Colonic mucosa (tissue), 4 donors: ENCODE results near the gene FRMD3. TPM values are rescaled to one million over a fixed set of nuclear protein-coding genes. Genes with fewer than 3 reads are reported as not detected.

Experiments used
- DNase-seq: peaks from one replicate; pipeline ENCODE4 v3.0.0-alpha.2; 2020
- H3K27ac ChIP-seq: fragments of 200-600 bp; one replicate; pipeline ENCODE4 v1.8.0; 2021
- H3K27me3 ChIP-seq: fragments of 200-600 bp; one replicate; pipeline ENCODE4 v1.8.0; 2021
- H3K36me3 ChIP-seq: fragments of 200-600 bp; one replicate; pipeline ENCODE4 v1.8.0; 2021
- H3K4me1 ChIP-seq: fragments of 200-600 bp; one replicate; pipeline ENCODE4 v1.8.0; 2021; ENCODE audit warnings: mild to moderate bottlenecking
- H3K4me3 ChIP-seq: fragments of 200-600 bp; one replicate; pipeline ENCODE4 v1.8.0; 2021
- H3K9ac ChIP-seq, 2 donors: one replicate each; pipeline ENCODE4 v1.7.0; 2013; ENCODE audit warnings: control low read depth in 2 of 2, low read depth in 2 of 2, low read length in 2 of 2
- H3K9me3 ChIP-seq: fragments of 200-600 bp; one replicate; pipeline ENCODE4 v1.8.0; 2021
- CTCF ChIP-seq: fragments of 200-600 bp; IDR thresholded peaks from one replicate; pipeline ENCODE4 v1.8.0; 2022; ENCODE audit warnings: antibody characterized with exemption, mild to moderate bottlenecking
- intact Hi-C: fragments of 100-400 bp; cut with DNase I; formaldehyde crosslinking; loops from one replicate; pipeline ENCODE4 v1.14.1; 2022
- total RNA-seq, 2 donors: library from RNA; stranded (reverse); fragmentation: NEBNext Ultra II Directional in 1 of 2; extraction: Animal tissue kit (Norgen Biotek cat#: 25700) in 1 of 2; gene quantifications; one replicate each; pipeline ENCODE4 v1.2.1, GENCODE V29; 2021
- donor health status: healthy.
- donor health status: DM: no; HTN: no; CAD: no.
- donor health status: DM: no; HTN: no; CAD: no.

FRMD3 gene
- total RNA-seq, 2 donors from 2014 or later: 14.7 to 21.3 TPM

GRCh38 chr9:83441390-83441789 lies 96.8 kb downstream of the FRMD3 start:
- no peak for DNase-seq
- Histone ChIP-seq H3K9ac (no peak overlapping the region), H3K27me3 (no peaks in the 10 kb centered on the region), H3K27ac (no peak overlapping the region), H3K4me3 (no peak overlapping the region), H3K4me1 (no peaks in the 10 kb centered on the region), H3K9me3 (no peaks in the 10 kb centered on the region), H3K36me3 (no peaks in the 10 kb centered on the region)
- no peak for TF ChIP-seq CTCF
- intact Hi-C loops: no loop called here

GRCh38 chr9:83440641-83441040 lies 97.6 kb downstream of the FRMD3 start:
- intact Hi-C loops: no loop called here
- no peaks in the 10 kb centered on the region for H3K36me3 ChIP-seq
- H3K9ac ChIP-seq: no peak overlapping the region
- no peak overlapping the region for H3K27ac ChIP-seq
- no peak overlapping the region for H3K4me3 ChIP-seq
- TF ChIP-seq CTCF: no peak
- H3K9me3 ChIP-seq: no peaks in the 10 kb centered on the region
- no peaks in the 10 kb centered on the region for H3K27me3 ChIP-seq
- no peak for DNase-seq
- H3K4me1 ChIP-seq: no peaks in the 10 kb centered on the region

- no peaks in the 10 kb centered on the region for H3K9me3 ChIP-seq
- intact Hi-C loops: no loop called here
- H3K4me1 ChIP-seq: no peaks in the 10 kb centered on the region
- no peak overlapping the region for H3K27ac ChIP-seq
- no peaks in the 10 kb centered on the region for H3K27me3 ChIP-seq
- H3K4me3 ChIP-seq: no peak overlapping the region
- DNase-seq: no peak
- H3K36me3 ChIP-seq: no peaks in the 10 kb centered on the region
- H3K9ac ChIP-seq: no peak overlapping the region
- TF ChIP-seq CTCF: no peak
These were observed 102.9 kb downstream of the FRMD3 start for GRCh38 chr9:83435301-83435700.

- peak; percentile 68 for DNase-seq
- intact Hi-C loops: no loop called here
- Histone ChIP-seq H3K27me3 (no peaks in the 10 kb centered on the region), H3K4me3 (no peak overlapping the region), H3K9ac (no peak overlapping the region), H3K27ac (peak overlapping the region; percentile 55), H3K36me3 (no peaks in the 10 kb centered on the region), H3K4me1 (no peaks in the 10 kb centered on the region), H3K9me3 (no peaks in the 10 kb centered on the region)
- TF ChIP-seq CTCF: no peak
These were observed 103.9 kb downstream of the FRMD3 start for GRCh38 chr9:83434254-83434653.

- no peak for DNase-seq
- intact Hi-C loops: no loop called here
- H3K4me1 ChIP-seq: no peaks in the 10 kb centered on the region
These were observed 104.4 kb downstream of the FRMD3 start for GRCh38 chr9:83433846-83434245.

More at GRCh38 chr9:83433846-83434245, 104.4 kb downstream of the FRMD3 start:
- H3K9me3 ChIP-seq: no peaks in the 10 kb centered on the region
- H3K36me3 ChIP-seq: no peaks in the 10 kb centered on the region
- H3K9ac ChIP-seq: no peak overlapping the region
- no peak for TF ChIP-seq CTCF
- H3K27ac ChIP-seq: peak overlapping the region; percentile 55
- no peaks in the 10 kb centered on the region for H3K27me3 ChIP-seq
- no peak overlapping the region for H3K4me3 ChIP-seq
